Kasumi-1 (cell line): ENCODE measurements around the gene MRPS27.

Experiments used
- DNase-seq, 2 experiments: peaks; one replicate each; lab custom pipeline; 2025; lab: John Stamatoyannopoulos, UW

Gene MRPS27

GRCh38 chr5:72231991-72232703 is 87.9 kb downstream of the MRPS27 start:
- peak; percentile 10 to 13 for DNase-seq

- peak; percentile 4 to 18 for DNase-seq
Observed at GRCh38 chr5:72228960-72229359, 91.1 kb downstream of the MRPS27 start.

GRCh38 chr5:72226950-72227349 is 93.1 kb downstream of the MRPS27 start:
- no peak for DNase-seq

GRCh38 chr5:72225741-72226140 is 94.3 kb downstream of the MRPS27 start:
- DNase-seq = no peak

GRCh38 chr5:72224946-72225463 is 95.0 kb downstream of the MRPS27 start:
- DNase-seq = no peak

- no peak for DNase-seq
Observed at GRCh38 chr5:72223371-72223770, 96.7 kb downstream of the MRPS27 start.

- DNase-seq = no peak
Observed at GRCh38 chr5:72222521-72222920, 97.5 kb downstream of the MRPS27 start.

- DNase-seq = no peak
Observed at GRCh38 chr5:72221541-72221940, 98.5 kb downstream of the MRPS27 start.

- no peak for DNase-seq
Observed at GRCh38 chr5:72221099-72221498, 98.9 kb downstream of the MRPS27 start.

GRCh38 chr5:72216756-72217155 is 103.3 kb downstream of the MRPS27 start:
- DNase-seq = no peak

- no peak for DNase-seq
Observed at GRCh38 chr5:72214168-72214567, 105.9 kb downstream of the MRPS27 start.

GRCh38 chr5:72213482-72213881 is 106.6 kb downstream of the MRPS27 start:
- DNase-seq = no peak

GRCh38 chr5:72212171-72212570 is 107.9 kb downstream of the MRPS27 start:
- DNase-seq = no peak

- no peak for DNase-seq
Observed at GRCh38 chr5:72210888-72211678, 109.0 kb downstream of the MRPS27 start.

- DNase-seq = no peak
Observed at GRCh38 chr5:72209147-72210115, 110.6 kb downstream of the MRPS27 start.

GRCh38 chr5:72208324-72208926 is 111.6 kb downstream of the MRPS27 start:
- DNase-seq = no peak

- DNase-seq = no peak
Observed at GRCh38 chr5:72206994-72207393, 113.0 kb downstream of the MRPS27 start.

GRCh38 chr5:72206160-72206559 is 113.9 kb downstream of the MRPS27 start:
- DNase-seq = no peak

GRCh38 chr5:72205431-72206009 is 114.5 kb downstream of the MRPS27 start:
- DNase-seq = no peak

GRCh38 chr5:72204946-72205345 is 115.1 kb downstream of the MRPS27 start:
- no peak for DNase-seq

- DNase-seq = no peak
Observed at GRCh38 chr5:72203251-72203845, 116.7 kb downstream of the MRPS27 start.
